Skin of body (tissue), 2 donors: ENCODE data around the gene C1GALT1. TPM values are rescaled to one million over a fixed set of nuclear protein-coding genes. Genes with fewer than 3 reads are reported as not detected.
"Not testable (repeated sequence)": the region's sequence is repeated elsewhere in the genome, so short reads cannot be mapped to it uniquely, and the experiment has no call there.

Experiments used
- DNase-seq: peaks from one replicate; lab custom pipeline; 2025; lab: John Stamatoyannopoulos, UW
- total RNA-seq: library from RNA; depleted of rRNA; stranded (reverse); fragments of >200 nt; gene quantifications from one replicate; pipeline ENCODE4 v1.2.3, GENCODE V29; 2014

C1GALT1 gene
- total RNA-seq, 1 donor from 2014 or later, result 16.8 TPM

GRCh38 chr7:7199592-7199991, 17.2 kb downstream of the C1GALT1 start:
- DNase-seq, result not testable (repeated sequence)

GRCh38 chr7:7200255-7200654, 17.9 kb downstream of the C1GALT1 start:
- DNase-seq, result not testable (repeated sequence)

GRCh38 chr7:7201578-7202374, 19.4 kb downstream of the C1GALT1 start:
- no peak for DNase-seq

- no peak for DNase-seq
These were observed 20.0 kb downstream of the C1GALT1 start for GRCh38 chr7:7202375-7202720.

- no peak for DNase-seq
These were observed 21.6 kb downstream of the C1GALT1 start for GRCh38 chr7:7203813-7204575.

- no peak for DNase-seq
These were observed 25.5 kb downstream of the C1GALT1 start for GRCh38 chr7:7207876-7208275.

GRCh38 chr7:7208520-7208919, 26.2 kb downstream of the C1GALT1 start:
- no peak for DNase-seq

GRCh38 chr7:7209412-7210050, 27.2 kb downstream of the C1GALT1 start:
- no peak for DNase-seq

GRCh38 chr7:7210475-7211237, 28.3 kb downstream of the C1GALT1 start:
- no peak for DNase-seq

GRCh38 chr7:7212612-7213011, 30.3 kb downstream of the C1GALT1 start:
- no peak for DNase-seq

GRCh38 chr7:7214398-7215347, 32.3 kb downstream of the C1GALT1 start:
- no peak for DNase-seq

- no peak for DNase-seq
These were observed 33.9 kb downstream of the C1GALT1 start for GRCh38 chr7:7216279-7216678.

- no peak for DNase-seq
These were observed 36.9 kb downstream of the C1GALT1 start for GRCh38 chr7:7219216-7219615.

- no peak for DNase-seq
These were observed 38.5 kb downstream of the C1GALT1 start for GRCh38 chr7:7220821-7221220.

GRCh38 chr7:7221599-7222038, 39.3 kb downstream of the C1GALT1 start:
- no peak for DNase-seq

- DNase-seq, result no peak
These were observed 40.9 kb downstream of the C1GALT1 start for GRCh38 chr7:7223250-7223649.

GRCh38 chr7:7226407-7226806, 44.1 kb downstream of the C1GALT1 start:
- no peak for DNase-seq

- DNase-seq, result no peak
These were observed 46.1 kb downstream of the C1GALT1 start for GRCh38 chr7:7228472-7228871.

GRCh38 chr7:7228967-7229366, 46.6 kb downstream of the C1GALT1 start:
- DNase-seq, result no peak

GRCh38 chr7:7231000-7231399, 48.7 kb downstream of the C1GALT1 start:
- DNase-seq, result no peak
